GM21360 (cell line): ENCODE data around the gene CORO6.

Source experiments
- ATAC-seq: cut with Tn5 transposase; IDR thresholded peaks from one replicate; pipeline ENCODE4 v1.9.1; 2021; ENCODE audit warnings: mild to moderate bottlenecking, moderate library complexity; ENCODE audit not compliant: unreplicated experiment

CORO6 gene

DNA sequence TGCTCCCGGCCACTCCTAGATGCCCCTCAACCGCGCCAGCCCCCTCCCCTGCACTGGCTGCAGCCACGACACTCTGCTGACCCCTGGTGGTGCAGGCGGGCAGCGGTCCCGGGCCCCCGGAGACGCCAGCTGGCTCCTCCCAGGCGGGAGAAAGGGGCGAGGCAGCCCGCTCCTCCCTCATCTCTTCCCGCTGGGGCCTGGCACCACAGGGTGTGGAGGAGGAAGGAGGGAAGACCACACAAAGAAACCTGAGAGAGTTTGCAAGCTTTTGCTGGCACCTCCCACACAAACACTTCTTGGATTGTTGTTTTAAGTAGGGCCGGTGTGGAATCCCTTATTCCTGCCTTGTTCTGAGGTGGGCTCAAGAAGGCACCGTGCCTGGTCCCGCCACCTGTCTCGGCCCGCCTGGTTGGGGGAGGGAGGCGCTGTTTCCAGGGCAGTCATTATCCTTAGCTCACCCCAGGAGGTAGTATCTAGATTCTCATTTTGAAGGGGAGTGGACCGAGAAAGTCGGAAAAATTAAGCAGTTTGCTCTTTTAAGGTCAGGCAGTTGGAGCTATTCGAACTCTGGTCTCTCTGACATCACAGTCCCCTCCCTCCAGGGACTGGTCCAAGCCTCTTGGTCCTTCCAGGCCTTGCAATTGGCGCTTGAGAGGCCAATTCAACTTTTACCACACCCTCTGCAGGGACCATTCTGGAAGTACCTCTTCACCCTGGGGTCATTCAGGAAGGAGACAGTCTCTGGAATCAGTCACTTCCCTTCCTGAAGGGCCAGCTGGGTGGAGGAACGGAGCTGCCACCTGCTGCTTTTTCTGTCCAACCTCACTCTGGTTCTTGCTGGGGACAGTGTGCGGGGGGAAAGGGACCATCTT lies 30.7 kb downstream of the CORO6 start:
- ATAC-seq, result no peak

DNA sequence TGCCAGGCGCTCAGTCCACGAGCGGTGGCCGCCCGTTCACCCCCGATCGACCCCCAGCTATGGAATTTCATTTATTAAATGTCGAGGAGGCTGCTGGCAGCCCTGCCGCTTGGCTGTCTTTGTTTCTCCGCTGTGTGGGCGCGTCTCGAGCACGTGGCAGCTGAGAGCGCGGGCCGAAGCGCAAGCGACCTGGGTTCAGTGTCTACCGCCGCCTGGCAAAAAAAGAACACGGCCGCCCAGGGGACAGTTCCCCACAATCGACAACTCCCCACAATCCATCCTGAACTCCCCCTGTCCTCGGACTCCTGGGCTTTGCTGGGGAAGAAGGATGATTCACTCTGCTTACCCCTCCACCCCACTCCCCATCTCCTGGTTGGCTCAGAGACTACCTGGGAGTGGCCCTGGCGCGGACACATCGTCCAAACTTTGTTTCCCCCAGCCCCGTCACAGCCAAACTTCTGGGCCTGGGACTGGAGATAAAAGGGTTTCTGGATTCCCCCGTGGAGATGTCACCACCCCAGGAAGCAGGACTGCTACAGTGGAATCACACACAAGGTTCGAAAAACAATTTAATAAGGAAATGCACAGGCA lies 31.5 kb downstream of the CORO6 start:
- no peak for ATAC-seq

DNA sequence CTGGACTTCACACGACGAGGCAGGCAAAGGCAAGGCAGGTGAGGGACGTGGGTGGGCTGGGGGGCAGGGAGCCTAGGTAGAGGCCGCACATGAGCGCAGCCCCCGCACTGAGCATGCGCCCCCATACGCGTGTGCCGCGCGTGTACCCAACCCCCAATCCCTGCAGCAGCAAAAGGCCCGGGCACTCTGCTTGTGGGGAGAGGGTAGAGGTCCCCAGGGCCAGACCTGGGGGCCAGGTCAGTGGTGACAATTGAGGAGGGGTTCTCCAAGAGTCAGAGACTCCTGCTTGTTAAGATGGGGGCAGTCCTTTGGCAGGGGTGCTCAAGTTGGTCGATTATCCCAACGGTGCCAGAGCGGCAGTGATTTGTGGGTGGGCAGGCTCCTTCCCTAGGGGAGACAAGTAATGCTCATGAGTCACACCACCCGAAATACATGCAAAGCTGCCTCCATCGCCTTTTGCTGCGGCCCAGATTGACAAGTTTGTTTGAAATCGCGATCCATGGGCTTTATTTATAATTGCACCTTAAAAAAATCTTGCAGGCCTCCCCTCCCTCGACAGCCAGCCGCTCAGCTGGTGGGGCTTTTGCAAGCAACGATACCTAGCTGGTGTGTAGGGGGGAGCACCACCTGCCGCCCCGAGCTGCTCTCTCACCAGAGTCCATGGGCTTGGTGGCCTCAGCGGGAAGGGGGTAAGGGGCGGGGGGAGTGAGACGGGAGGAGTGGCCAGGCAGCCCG lies 32.1 kb downstream of the CORO6 start:
- no peak for ATAC-seq

DNA sequence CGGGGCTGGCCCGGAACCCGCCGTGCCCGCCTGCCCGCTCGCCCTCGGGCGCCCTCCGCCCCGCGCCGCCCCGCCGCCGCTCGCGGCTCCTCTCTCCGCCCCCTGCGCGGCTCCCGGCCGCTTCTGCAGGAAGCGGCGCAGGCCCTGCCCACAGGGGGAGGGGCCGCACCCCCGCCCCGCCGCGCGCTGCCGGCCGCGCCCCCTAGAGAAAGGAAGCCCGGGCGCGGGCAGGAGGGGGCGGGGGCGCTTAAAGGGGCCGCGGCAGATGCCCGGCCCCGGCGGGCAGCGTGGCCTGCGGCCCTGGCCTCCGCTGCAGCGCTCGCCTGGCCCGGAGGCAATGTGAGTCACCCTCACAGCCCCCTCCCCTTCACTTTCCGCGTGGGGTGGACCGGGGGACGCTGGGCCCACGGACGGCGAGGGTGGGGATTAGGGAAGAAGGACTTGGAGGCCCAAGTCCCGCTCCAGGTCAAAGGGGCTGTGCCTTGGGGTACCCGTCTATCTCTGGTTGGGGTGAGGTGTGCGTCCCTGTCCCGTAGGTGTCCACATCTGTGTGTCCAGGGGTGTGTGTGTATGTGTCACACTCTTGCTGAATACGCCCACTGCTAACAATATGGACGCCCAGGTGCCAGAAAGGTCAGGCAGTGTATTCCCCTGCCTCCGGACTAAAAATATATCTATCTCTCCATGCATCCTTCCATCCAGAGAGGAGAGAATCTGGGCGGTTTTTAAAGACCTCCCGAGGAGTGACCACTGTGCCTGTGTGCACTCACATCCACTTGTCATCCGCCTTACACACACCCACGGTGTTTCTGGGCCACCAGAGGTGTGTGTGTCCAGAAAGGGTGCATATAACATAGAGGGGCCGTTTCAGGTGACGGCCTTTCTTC lies 32.9 kb downstream of the CORO6 start, which contains the start of gene GIT1:
TSS of gene GIT1 (minus strand) at position 125 of the 887 bp plus-strand sequence. CDS start 270 bp downstream, outside the sequence.
- peak; percentile 45 for ATAC-seq

DNA sequence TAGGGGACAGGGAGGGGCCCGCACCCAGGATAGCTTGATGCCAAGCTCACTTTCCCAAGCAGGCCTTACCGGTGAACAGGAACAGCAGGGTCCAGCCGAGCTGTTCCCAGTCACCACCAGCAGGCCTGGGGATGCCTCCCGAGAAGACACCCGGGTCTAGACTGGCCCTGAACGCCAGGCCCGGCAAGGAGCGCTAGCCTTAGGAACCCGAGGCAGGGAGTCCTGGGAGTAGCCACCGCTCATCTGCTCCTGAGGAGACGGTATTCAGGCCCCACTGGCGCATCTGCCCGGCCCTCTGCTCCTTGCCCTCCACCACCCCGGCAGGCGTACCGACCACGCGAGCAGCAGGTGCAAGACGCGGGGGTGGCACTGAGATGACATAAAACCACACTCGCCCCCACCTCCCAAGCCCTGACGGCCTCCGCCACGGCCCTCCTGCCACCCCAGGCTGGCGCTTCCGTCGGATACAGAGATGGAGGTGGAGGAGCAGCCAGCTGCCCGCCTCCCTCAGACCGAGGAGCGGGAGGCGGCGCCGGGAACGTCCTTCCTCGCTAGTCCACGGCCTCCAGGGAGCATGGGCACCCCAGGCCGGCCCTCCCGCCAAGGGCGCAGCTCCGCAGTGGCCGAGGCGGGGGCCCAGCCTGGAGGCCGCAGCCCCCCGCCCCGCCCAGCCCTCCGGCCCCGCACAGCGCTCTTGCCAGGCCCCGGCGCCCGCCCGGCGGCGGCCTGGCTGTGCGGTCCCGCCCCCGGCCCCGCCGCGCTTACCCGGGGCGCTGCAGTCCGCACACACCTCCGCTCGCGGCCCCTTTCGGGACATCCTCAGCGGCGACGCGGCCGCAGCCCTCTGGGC lies 33.9 kb downstream of the CORO6 start:
- peak; percentile 9 for ATAC-seq

DNA sequence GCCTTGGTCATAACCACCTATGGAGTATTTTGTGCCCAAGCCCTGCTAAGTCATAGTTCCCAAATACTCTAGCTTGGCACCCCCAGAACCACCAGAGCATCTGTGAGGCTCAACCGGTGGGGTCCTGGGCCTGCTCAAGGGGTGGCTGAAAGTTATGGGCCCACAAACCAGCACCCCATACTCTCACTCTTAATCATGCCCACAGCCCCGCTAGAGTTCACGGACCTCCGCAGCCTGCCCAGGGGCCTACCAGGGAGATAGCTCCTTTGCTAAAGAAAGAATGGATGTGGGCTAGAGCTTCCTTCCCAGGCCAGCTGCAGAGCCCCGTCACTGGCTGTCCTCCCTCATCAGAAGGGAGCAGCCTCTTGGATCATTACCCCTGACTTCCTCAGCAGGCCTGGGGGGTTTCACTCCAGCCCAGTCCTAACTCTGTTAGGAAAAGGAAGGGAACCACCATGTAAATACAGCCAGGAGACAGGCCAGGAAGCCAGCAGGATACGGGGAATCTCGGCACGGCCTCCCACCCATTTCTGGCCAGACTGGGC lies 34.6 kb downstream of the CORO6 start:
- no peak for ATAC-seq

DNA sequence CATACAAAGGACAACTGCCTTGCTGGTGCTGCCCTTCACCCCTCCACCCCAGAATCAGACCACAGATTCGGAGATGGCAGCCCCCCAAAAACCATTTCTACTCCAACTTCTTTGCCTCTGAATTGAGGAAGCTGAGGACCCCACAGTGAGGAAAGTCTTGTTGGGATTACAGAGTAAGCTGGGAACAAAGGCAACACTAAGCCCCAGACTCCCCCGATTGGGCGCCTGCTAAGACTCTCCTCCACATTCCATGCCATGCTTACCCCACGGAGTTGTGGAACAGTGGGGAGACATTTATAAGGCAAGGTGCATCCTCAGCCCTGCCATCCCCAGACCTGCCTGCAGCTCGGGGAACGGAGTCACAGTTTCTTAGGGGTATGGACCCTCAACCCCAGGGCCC lies 35.1 kb downstream of the CORO6 start:
- ATAC-seq, result no peak

DNA sequence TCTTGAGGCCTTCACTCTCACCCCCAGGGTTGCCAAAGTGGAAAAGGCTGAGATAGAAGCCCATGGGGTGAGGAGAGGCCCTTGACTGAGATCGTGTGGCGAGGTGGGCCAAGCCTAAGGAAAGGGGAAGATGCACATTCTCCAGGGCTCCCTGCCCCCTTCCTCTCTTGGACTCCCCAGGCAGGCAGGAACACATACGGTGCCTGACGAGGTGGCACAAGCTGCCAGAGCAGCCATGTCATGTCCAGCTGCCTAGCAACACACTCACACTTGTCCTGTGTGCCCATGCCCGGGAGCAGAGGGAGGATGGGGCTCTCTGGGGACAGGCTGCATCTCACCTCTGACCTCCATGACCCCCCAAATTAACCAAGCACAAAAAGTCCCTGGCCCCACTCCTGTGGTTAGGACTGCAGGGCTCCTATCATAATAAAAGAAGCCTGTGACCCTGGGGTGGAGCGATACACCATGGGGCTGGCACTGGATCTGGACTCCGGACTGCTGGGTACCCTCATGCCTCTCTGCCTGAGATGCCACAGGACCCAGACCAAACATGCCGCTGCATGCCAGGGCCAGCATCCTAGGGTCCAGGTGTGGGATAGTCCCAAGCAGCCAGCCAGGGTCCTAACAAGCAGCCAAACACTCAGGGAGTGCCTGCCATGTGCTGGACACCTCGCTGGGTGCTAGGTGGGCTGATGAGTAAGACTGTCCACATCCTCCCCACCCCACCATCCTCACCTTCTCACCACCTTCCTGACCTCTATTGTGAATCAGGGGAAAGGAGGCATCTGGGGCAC lies 35.8 kb downstream of the CORO6 start:
- no peak for ATAC-seq

DNA sequence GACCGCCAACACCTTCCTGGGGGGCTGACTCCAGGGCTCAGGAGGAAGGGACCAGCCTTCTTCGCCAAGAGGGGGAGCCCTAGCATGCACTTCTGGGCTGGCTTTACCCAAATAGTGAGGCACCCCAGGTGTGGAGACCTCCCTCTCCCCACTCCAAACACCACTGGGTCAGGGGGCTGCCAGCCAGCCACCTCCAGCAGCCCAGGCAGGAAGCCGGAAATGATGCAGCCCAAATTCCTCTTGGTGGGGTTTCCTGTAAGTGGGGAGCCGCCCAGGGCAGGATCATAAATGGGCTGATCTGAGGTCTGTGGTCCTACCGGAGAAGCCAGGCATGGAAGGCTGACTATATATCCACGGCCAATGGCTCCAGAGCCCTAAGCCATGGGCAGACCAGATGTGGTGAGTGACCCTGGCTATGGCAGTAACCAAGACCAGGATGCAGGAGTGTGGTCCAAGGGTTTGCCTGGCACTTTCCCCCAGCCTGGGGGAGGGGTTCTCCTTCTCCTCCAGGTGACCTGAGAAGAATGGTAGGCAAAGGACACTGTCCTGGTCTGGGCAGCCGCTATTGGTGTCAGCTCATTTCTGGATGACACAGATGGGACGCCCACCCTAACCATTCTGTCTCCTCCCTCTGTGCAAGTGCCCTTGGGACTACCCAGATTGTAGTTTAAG lies 37.5 kb downstream of the CORO6 start:
- ATAC-seq, result no peak

DNA sequence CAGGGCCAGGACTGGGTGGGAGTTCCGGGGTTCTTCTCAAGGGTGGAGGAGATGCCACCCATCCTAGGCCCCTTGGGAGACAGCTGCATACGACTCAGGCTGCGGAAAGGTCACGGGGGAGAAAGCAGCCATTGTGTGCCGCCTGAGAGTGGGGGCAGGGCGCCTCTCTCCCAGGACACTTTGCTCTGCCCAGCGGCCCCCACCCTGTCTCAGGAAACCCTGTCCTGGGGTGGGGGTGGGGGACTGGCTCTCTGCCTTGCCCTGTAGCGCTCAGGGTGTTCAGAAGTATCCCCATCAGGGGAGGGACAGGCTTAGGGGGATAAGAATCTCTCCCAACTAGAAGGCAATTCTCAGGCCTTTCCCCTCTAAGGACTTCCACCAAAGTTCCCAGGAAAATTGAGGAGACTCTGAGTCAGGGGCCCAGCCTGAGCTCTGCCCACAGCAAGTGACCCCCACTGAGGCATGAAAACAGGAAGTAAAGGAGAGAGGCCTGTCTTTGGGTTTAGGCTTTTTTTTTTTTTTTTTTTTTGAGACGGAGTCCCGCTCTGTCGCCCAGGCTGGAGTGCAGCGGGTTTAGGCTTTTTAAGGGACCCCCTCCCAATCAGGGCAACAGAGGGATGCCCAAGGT lies 38.1 kb downstream of the CORO6 start:
- no peak for ATAC-seq

DNA sequence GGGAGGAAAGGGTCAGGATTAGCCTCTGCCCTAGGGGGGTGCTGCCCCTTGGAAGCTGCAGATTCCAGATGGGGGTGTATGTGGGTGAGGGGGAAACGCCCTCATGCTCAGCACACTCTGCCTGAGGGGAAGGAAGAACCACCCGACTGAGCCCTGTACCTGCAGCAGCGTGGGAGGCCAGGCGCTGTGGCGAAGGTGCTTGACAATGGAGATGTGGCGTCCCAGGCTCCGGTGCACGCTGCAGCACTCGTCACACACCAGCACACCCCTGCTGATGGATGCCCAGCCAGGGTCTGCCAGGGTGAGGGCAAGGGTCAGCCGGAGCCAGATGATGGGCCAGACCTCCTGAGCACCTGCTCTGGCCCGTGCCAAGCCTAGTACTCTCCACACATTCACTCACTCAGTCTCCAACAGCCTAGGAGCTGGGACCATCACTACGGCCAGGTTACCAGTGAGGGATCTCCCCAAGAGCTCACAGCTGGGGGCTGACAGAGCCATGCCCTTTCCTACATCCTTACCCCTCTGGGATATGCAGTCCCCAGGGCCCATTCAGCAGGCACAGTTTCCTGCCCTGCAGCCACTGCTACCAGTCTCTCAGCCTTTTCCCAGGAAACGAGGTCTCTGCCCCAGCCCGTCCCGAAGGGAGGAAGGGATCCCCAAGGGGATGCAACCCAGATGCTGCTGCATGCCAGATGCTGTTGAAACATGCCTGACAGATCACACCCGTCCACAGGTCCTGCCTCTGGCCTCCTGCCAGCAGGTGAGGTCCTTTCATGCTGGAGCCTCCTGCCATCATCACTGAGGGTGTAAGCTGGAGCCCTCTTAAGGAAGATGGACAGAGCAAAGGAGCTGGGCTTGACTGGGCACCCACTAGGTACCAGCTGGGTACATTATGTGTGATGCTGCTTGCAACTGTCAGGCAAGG lies 39.1 kb downstream of the CORO6 start:
- ATAC-seq, result no peak

DNA sequence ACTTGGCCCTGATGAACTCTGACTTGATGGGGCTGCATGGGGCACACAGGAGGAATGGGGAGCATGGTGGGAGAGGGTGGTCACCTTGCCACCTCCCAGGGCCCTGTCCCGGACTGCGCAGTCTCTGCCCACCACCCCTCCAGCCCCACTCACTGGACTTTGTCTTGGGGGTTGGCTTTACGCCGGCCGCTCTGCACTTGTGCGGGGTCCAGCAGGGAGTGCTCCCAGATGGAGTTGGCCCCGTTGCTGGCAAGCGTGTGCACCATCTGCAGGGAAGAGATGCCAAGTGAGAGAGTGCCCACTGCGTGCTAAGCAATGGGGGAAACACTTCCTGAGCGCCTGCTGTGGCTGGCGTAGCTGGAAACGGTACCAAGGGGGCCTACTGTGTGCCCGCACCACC lies 39.9 kb downstream of the CORO6 start:
- no peak for ATAC-seq

DNA sequence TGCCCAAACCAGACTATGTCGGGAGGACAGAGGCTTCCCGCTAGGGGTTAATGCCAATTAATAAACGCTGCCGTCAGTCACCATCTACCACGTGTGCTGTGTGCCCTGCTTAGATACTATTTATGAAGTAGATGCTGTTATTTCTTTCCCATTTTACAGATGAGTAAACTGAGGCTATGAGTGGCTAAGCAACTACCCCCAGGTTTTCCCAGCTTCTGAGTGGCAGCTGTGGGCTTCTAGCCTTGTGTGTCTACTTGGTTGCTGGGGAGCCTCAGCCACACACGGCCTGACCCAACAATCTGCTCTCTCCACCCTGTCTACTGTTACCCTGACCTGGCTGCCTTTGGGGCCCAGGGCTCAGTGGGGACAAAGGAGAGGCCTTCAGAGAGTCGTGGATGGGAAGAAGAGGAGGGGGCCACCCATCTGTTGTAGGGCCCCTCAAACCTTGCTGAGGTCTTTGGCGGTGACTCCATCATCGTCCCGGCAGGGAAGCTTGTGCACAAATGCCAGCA lies 40.4 kb downstream of the CORO6 start:
- ATAC-seq, result no peak

DNA sequence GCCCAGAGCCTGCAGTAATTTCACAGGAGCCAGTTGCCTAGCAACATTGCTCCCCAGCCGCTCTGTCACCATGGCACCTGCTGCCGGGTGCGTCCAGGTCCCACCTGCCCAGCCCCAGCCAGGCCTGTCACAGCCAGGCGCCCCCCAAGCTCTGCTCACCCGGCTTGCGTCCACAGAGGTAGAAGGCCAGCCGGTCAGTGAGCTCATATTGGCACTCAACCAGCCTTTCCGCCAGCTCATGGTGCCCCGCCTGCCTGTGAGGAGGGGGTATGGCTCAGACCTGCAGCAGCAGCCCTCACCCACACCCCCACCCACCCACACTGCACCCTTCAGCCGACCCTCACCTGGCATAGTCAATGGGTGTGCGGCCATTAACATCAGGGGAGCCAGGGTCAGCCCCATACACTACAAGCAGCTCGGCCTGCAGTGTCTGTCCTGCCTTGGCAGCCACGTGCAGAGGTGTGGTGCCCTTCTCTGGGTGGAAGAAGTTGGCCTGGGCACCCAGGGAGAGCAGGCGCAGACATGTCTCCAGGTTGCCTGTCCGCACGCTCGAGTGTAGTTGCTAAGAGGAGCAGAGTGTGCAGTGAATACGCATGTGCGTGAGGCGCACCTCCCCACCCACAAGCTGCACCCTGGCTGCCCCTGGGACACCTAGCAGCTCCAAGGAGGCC lies 41.0 kb downstream of the CORO6 start:
- no peak for ATAC-seq

DNA sequence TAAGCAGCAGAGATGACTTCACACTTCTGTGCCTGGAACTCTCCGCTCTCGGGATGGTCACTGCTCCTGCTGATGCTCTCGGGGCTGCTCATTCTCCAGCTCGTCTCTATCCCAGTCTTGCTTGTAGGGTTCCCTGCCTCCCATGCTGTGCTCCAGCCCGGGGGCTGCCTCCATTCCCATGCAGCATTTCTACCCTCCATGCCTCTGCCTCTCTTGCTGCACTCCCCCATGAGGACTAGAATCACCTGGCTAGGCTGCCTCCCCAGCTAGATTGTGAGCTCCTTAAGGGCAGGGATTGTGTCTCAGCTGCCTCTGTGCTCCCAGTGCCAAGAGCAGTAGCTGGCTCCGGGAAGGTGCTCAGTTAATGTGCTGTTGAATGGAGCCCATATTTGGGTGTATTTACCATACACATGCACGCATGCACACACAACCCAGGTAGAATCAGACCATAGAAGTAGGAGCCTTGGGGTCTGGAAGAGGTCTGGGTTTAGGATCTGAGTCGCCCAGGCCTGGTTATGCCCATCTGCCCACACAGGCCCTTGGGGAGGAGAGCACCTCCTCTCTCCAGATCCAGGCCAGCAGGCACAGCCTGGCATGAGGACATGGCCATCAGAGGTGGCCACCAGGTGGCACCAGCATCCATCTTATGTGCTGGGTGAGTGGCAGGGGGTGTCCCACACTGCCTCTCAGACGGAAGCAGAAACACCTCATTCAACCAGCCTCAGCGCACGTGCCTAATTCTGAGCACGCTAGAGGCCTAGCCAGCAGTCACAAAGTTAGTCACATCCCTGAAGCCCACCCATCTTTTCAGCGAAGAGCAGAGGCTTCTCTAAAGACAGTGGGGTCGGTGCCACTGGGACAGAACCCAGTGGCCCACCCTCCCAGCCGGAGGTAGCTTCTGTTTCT lies 42.6 kb downstream of the CORO6 start:
- peak; percentile 74 for ATAC-seq
